Measurements from ENCODE around the gene DPH5. TPM values are rescaled to one million over a fixed set of nuclear protein-coding genes. Genes with fewer than 3 reads are reported as not detected.

Gene DPH5
- total and polyA plus RNA-seq, 2 of the 4 experiments (the other 2 are of a cell fraction): 32.3 to 42.0 TPM

DNA sequence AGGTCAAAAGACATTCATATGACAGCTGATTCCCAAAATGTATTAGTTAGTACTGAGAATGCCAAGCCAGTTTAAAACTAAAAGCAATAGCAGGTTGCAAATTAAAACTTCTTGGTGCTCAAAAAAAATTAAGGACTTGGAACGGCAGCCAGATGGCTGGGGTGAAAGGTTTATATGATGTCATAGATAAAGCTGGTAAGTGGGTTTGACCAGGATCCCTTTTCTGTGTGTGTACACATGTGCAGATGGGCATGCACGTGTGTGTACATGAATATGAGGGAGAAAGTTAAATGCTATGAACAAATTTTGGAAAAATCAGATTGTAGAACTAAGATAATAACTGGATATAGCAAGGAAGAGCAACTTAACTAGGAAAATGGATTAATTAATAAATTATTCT lies 39.1 kb upstream of the DPH5 start:
- H3K27me3 ChIP-seq (ENCODE audit: control insufficient read depth, insufficient read depth, low read length): no peaks in the 10 kb centered on the region
- no peaks in the 10 kb centered on the region for H3K4me1 ChIP-seq (ENCODE audit: control insufficient read depth, insufficient read depth, low read length)
- dilution Hi-C loops (cut with HindIII; ENCODE audit: low sequenced_read_pairs, unreplicated experiment) (no loop called here), intact Hi-C loops (cut with micrococcal nuclease) (no loop called here), in situ Hi-C loops (cut with MboI; ENCODE audit: low sequenced_read_pairs) (no loop called here)
- DNase-seq: no peak
- no peak overlapping the region for H2BK5ac ChIP-seq (ENCODE audit: low read depth, low read length, poor library complexity, severe bottlenecking)
- no peak overlapping the region for H3K14ac ChIP-seq (replicated peaks; ENCODE audit: low read depth, low read length)
- POLR2A ChIA-PET (ENCODE audit: unreplicated experiment): no interaction called here
- 40% methylated on average over 1 of the region's 2 CpGs; no CpG with 5 or more reads in 1 of the 2 experiments for WGBS, 2 experiments (ENCODE audit: extremely low coverage in 2 of 2, insufficient read length in 1 of 2)
- no peaks in the 10 kb centered on the region; the same call in 1 of the 2 replicates for H3K9me1 ChIP-seq (ENCODE audit: insufficient read depth, low read length)
- no peak overlapping the region for H3K23ac ChIP-seq (ENCODE audit: low read depth, low read length)
- H3K9ac ChIP-seq (ENCODE audit: low read depth, low read length): no peak overlapping the region
- no peak overlapping the region for H2AK9ac ChIP-seq (replicated peaks; ENCODE audit: low read depth, low read length, poor library complexity)
- no peaks in the 10 kb centered on the region for H3K36me3 ChIP-seq (ENCODE audit: control insufficient read depth, insufficient read depth, low read length)
- TF ChIP-seq, protein P1, sequence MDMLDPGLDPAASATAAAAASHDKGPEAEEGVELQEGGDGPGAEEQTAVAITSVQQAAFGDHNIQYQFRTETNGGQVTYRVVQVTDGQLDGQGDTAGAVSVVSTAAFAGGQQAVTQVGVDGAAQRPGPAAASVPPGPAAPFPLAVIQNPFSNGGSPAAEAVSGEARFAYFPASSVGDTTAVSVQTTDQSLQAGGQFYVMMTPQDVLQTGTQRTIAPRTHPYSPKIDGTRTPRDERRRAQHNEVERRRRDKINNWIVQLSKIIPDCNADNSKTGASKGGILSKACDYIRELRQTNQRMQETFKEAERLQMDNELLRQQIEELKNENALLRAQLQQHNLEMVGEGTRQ (IDR thresholded peaks at IDR 0.05; ENCODE audit: low read depth, low read length): no peak
- TF ChIP-seq MXI1 (IDR thresholded peaks at IDR 0.05; ENCODE audit: borderline replicate concordance, low read depth, low read length) (no peak), FOS (IDR thresholded peaks at IDR 0.05; ENCODE audit: low read depth, low read length) (no peak), RAD21 (IDR thresholded peaks at IDR 0.05; ENCODE audit: low read length) (no peak)
- TF ChIP-seq, protein P2, sequence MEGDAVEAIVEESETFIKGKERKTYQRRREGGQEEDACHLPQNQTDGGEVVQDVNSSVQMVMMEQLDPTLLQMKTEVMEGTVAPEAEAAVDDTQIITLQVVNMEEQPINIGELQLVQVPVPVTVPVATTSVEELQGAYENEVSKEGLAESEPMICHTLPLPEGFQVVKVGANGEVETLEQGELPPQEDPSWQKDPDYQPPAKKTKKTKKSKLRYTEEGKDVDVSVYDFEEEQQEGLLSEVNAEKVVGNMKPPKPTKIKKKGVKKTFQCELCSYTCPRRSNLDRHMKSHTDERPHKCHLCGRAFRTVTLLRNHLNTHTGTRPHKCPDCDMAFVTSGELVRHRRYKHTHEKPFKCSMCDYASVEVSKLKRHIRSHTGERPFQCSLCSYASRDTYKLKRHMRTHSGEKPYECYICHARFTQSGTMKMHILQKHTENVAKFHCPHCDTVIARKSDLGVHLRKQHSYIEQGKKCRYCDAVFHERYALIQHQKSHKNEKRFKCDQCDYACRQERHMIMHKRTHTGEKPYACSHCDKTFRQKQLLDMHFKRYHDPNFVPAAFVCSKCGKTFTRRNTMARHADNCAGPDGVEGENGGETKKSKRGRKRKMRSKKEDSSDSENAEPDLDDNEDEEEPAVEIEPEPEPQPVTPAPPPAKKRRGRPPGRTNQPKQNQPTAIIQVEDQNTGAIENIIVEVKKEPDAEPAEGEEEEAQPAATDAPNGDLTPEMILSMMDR (conservative IDR thresholded peaks at IDR 0.05; ENCODE audit: low read depth, low read length): no peak
- no peak overlapping the region for H2BK20ac ChIP-seq (ENCODE audit: low read depth, low read length)
- H3K4me2 ChIP-seq (ENCODE audit: low read depth, low read length): no peak overlapping the region
- ATAC-seq (ENCODE audit: low read depth): no peak
- H3K4me3 ChIP-seq (ENCODE audit: insufficient read depth, low read depth, low read length): no peak overlapping the region
- no TSS peak for BruUV-seq (replicated peaks)
- no peak overlapping the region for H3K4ac ChIP-seq (ENCODE audit: low read depth, low read length)
- no peak overlapping the region for H4K91ac ChIP-seq (ENCODE audit: insufficient read depth, low read depth, low read length)
- H2BK120ac ChIP-seq (ENCODE audit: low read depth, low read length): no peak overlapping the region
- no peak overlapping the region for H2AFZ ChIP-seq (replicated peaks; ENCODE audit: low read length, poor library complexity)
- no peaks in the 10 kb centered on the region for H4K20me1 ChIP-seq (ENCODE audit: insufficient read depth, low read length)
- no peaks in the 10 kb centered on the region for H3K9me3 ChIP-seq (ENCODE audit: control insufficient read depth, insufficient read depth, low read length)
- H4K8ac ChIP-seq (ENCODE audit: low read depth in 2 of 2, low read length in 2 of 2): no peak overlapping the region
- CTCF ChIA-PET: no interaction called here
- no peak overlapping the region for H2BK15ac ChIP-seq (ENCODE audit: low read depth, low read length)
- no peak overlapping the region for H4K5ac ChIP-seq (ENCODE audit: low read depth, low read length)
- no peak overlapping the region for H3K27ac ChIP-seq (ENCODE audit: insufficient read depth, low read length)
- H2AK5ac ChIP-seq (ENCODE audit: low read depth, low read length): no peak overlapping the region
- peaks cover 0 to 5% of the 10 kb centered on the region in 2 experiments; a peak in 1 of 4 replicates for H3K79me1 ChIP-seq (ENCODE audit: low read depth in 1 of 2, low read length in 2 of 2)
- no peak overlapping the region for H3K18ac ChIP-seq (ENCODE audit: low read depth, low read length)
- no peak overlapping the region for H3K56ac ChIP-seq (ENCODE audit: extremely low read depth, insufficient read depth, low read length)
